ENCODE results near the gene BOK. TPM values are rescaled to one million over a fixed set of nuclear protein-coding genes. Genes with fewer than 3 reads are reported as not detected.

BOK gene
- polyA plus RNA-seq, 4 donors = 20.0 to 26.6 (median 23.1) TPM

GRCh38 chr2:241617431-241618154, 59.0 kb downstream of the BOK start:
- no peak for DNase-seq (ENCODE audit: low read depth in 4 of 4, low spot score in 3 of 4)

DNA sequence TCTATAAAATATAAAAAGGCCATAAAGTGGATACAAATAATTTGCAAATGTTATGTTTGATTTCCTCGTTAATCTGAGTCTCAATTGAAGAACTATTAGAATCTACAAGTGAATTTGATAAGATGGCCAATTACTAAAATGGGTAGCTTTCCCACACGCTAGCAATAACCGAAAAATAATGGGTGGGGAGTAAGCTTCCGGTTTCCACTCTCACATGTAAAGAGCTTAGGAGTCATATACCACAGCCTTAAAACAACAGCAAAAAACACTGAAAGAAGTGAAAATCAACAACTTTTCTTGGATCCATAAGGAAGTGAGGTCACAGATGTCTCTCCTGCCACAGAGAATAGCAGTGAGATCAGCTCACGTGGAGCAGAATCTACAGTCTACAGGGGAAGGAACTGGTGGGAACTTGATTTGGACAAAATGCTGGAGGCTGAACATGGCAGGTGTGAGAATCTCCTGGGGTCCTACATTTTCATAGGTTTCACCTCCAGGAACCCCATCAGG, 59.8 kb downstream of the BOK start:
- no peak for DNase-seq (ENCODE audit: low read depth in 4 of 4, low spot score in 3 of 4)

DNA sequence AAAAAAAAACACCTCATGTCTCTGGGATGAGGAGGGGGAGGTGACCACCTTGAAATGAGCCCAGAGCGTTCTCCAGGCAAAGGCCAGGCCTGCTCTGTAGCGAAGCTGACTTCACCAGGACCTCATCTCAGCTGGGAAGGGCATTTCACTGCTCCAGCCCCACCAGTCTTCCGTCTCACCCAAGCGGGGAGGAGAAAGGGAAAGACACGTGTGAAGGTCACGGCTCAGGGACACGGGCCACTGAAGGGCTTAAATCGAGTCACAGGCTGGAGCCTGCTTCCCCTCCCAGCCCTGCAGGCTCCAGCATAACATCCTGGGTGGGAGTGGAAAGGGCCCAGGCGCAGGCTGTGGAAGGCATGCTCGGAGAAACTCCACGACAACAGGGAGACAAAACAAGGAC, 60.3 kb downstream of the BOK start:
- no peak for DNase-seq (ENCODE audit: low read depth in 4 of 4, low spot score in 3 of 4)

DNA sequence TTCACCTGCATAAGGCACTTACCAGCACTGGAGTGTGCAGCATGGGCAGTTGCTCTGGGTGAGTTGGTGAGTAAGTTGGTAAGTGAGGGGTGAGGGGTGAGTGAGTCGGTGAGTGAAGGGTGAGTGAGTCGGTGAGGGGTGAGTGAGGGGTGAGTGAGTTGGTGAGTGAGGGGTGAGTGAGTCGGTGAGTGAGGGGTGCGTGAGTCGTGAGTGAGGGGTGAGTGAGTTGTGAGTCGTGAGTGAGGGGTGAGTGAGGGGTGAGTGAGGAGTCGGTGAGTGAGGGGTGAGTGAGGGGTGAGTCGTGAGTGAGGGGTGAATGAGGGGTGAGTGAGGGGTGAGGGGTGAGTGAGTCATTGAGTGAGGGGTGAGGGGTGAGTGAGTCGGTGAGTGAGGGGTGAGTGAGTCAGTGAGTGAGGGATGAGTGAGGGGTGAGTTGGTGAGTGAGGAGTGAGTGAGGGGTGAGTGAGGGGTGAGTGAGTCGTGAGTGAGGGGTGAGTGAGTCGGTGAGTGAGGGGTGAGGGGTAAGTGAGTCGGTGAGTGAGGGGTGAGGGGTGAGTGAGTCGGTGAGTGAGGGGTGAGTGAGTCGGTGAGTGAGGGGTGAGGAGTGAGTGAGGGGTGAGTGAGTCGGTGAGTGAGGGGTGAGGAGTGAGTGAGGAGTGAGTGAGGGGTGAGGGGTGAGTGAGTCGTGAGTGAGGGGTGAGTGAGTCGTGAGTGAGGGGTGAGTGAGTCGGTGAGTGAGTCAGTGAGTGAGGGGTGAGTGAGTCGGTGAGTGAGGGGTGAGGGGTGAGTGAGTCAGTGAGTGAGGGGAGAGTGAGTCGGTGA, 61.3 kb downstream of the BOK start:
- DNase-seq (ENCODE audit: low read depth in 4 of 4, low spot score in 3 of 4) = no peak

- no peak for DNase-seq (ENCODE audit: low read depth in 4 of 4, low spot score in 3 of 4)
Observed at GRCh38 chr2:241620419-241620769, 61.8 kb downstream of the BOK start.

Other genes with a start within 250 kb of the BOK start
- gene HDLBP, start 243.1 kb upstream of the BOK start, polyA plus RNA-seq (ENCODE audit: insufficient read length in 4 of 4) = 100 to 1,000 TPM; 312 to 379 (median 335) TPM
- gene SEPTIN2, start 242.8 kb upstream of the BOK start, polyA plus RNA-seq (ENCODE audit: insufficient read length in 4 of 4) = 100 to 1,000 TPM; 566 to 653 (median 594) TPM
- 10 to 100 TPM; 39.5 to 66.1 (median 54.1) TPM for gene FARP2, start 202.5 kb upstream of the BOK start, polyA plus RNA-seq (ENCODE audit: insufficient read length in 4 of 4)
- gene STK25, start 50.2 kb upstream of the BOK start, polyA plus RNA-seq (ENCODE audit: insufficient read length in 4 of 4) = 100 to 1,000 TPM; 143 to 234 (median 186) TPM
- 10 to 100 TPM; 34.9 to 68.7 (median 50.6) TPM for gene THAP4, start 78.4 kb downstream of the BOK start, polyA plus RNA-seq (ENCODE audit: insufficient read length in 4 of 4)
- gene ATG4B, start 78.9 kb downstream of the BOK start, polyA plus RNA-seq (ENCODE audit: insufficient read length in 4 of 4) = 100 to 1,000 TPM in 1 of 4 donors, 10 to 100 TPM in 3; 57.6 to 102 (median 80.7) TPM
- gene DTYMK, start 128.1 kb downstream of the BOK start, polyA plus RNA-seq (ENCODE audit: insufficient read length in 4 of 4) = 10 to 100 TPM; 31.9 to 53.3 (median 37.0) TPM
- gene ING5, start 143.3 kb downstream of the BOK start, polyA plus RNA-seq (ENCODE audit: insufficient read length in 4 of 4) = 10 to 100 TPM; 28.9 to 55.8 (median 38.9) TPM
- gene D2HGDH, start 175.9 kb downstream of the BOK start, polyA plus RNA-seq (ENCODE audit: insufficient read length in 4 of 4) = 10 to 100 TPM; 18.5 to 54.0 (median 33.1) TPM
- under 1 TPM; 0.16 to 0.87 (median 0.28) TPM for gene GAL3ST2, start 218.1 kb downstream of the BOK start, polyA plus RNA-seq (ENCODE audit: insufficient read length in 4 of 4)

Data from left renal pelvis (tissue), 4 donors.